HCT116 (cell line): Measurements from ENCODE around the gene LACTB. TPM values are rescaled to one million over a fixed set of nuclear protein-coding genes. Genes with fewer than 3 reads are reported as not detected.

Experiments
- ATAC-seq: fragments of 200-7000 bp; cut with Tn5 transposase; 2 replicates; pipeline ENCODE4 v1.9.1; 2020; ENCODE audit warnings: mild to moderate bottlenecking, moderate library complexity
- BruUV-seq: library from RNA; stranded (reverse); fragments of 400-500 nt; replicated peaks from 2 replicates; lab custom pipeline; 2021; lab: Mats Ljungman, UMichigan
- CTCF ChIA-PET: fragments of 300-600 bp; sonication (Branson Sonifier 250); formaldehyde crosslinking; loops from one replicate; lab custom pipeline; 2021; ENCODE audit warnings: antibody characterized with exemption; lab: Charles Lee
- POLR2A ChIA-PET: fragments of 300-600, 350-600 bp; sonication (Branson Sonifier 250); formaldehyde crosslinking; loops from one replicate; lab custom pipeline; 2021; ENCODE audit warnings: antibody characterized with exemption; lab: Charles Lee
- RAD21 ChIA-PET, 2 experiments: fragments of 300-600 bp; sonication (Branson Sonifier 250); formaldehyde crosslinking; loops; one replicate each; lab custom pipeline; 2023; ENCODE audit warnings: low total read pairs in 2 of 2; ENCODE audit not compliant: uncharacterized antibody in 2 of 2, unreplicated experiment in 2 of 2, low non-redundant PET in 1 of 2; lab: Charles Lee
- DNase-seq: peaks from one replicate; pipeline ENCODE4 v3.0.0-alpha.2; 2010; ENCODE audit warnings: low read depth, low spot score
- H2AFZ ChIP-seq: fragments of 200-600 bp; shearing (Covaris generic), sonication (generic); 2 replicates; pipeline ENCODE4 v1.6.1; 2017; ENCODE audit warnings: low read depth, mixed run types, mixed read lengths, antibody characterized with exemption, low read length; ENCODE audit not compliant: poor library complexity, severe bottlenecking
- H3K27ac ChIP-seq: 2 replicates; pipeline ENCODE4 v1.5.1; 2012; ENCODE audit warnings: low read depth, low read length
- H3K27me3 ChIP-seq: fragments of 200-600 bp; sonication (generic); 2 replicates; pipeline ENCODE4 v1.6.1; 2016; ENCODE audit warnings: mixed run types, low read length, mixed read lengths; ENCODE audit not compliant: insufficient read depth
- H3K36me3 ChIP-seq, 2 experiments: fragments of 200-500 bp in 1 of 2; fragments of 200-600 bp in 1 of 2; sonication (Bioruptor generic) in 1 of 2; sonication (generic) in 1 of 2; 2 replicates each; pipeline versions ENCODE4 v1.5.1 to v1.6.1; 2014 to 2016; ENCODE audit warnings: low read length in 2 of 2, inconsistent platforms in 1 of 2, mixed read lengths in 1 of 2, mixed run types in 1 of 2; ENCODE audit not compliant: insufficient read depth in 2 of 2, control insufficient read depth in 1 of 2
- H3K4me1 ChIP-seq, 2 experiments: fragments of 200-600 bp in 1 of 2; sonication (generic) in 1 of 2; 2 replicates each; pipeline versions ENCODE4 v1.5.1 to v1.6.1; 2012 to 2017; ENCODE audit warnings: low read length in 2 of 2, inconsistent platforms in 1 of 2, mild to moderate bottlenecking in 1 of 2, mixed read lengths in 1 of 2, mixed run types in 1 of 2, moderate library complexity in 1 of 2; ENCODE audit not compliant: insufficient read depth in 2 of 2, control insufficient read depth in 1 of 2
- H3K4me2 ChIP-seq: fragments of 200-600 bp; sonication (generic); 2 replicates; pipeline ENCODE4 v1.6.1; 2017; ENCODE audit warnings: mixed run types, low read length, mixed read lengths
- H3K4me3 ChIP-seq, 2 experiments: fragments of 200-600 bp in 1 of 2; sonication (generic) in 1 of 2; replicated peaks in 1 of 2; 2 replicates each; pipeline ENCODE4 v1.5.1; 2011 to 2016; ENCODE audit warnings: low read length in 2 of 2, control low read depth in 1 of 2, low read depth in 1 of 2, mild to moderate bottlenecking in 1 of 2, mixed read lengths in 1 of 2, mixed run types in 1 of 2
- H3K79me2 ChIP-seq: fragments of 200-600 bp; sonication (generic); 2 replicates; pipeline ENCODE4 v1.6.1; 2017; ENCODE audit warnings: mild to moderate bottlenecking, mixed run types, low read length, moderate library complexity, mixed read lengths; ENCODE audit not compliant: insufficient read depth
- H3K9ac ChIP-seq: fragments of 200-600 bp; sonication (generic); 2 replicates; pipeline ENCODE4 v1.6.1; 2016; ENCODE audit warnings: low read length, mixed read lengths
- H3K9me2 ChIP-seq: fragments of 200-600 bp; sonication (generic), shearing (Covaris generic); 2 replicates; pipeline ENCODE4 v1.6.1; 2017; ENCODE audit warnings: mixed run types, mild to moderate bottlenecking, moderate library complexity; ENCODE audit not compliant: insufficient read depth
- H3K9me3 ChIP-seq, 2 experiments: fragments of 200-500 bp in 1 of 2; fragments of 200-600 bp in 1 of 2; sonication (Bioruptor generic) in 1 of 2; sonication (generic) in 1 of 2; 2 replicates each; pipeline ENCODE4 v1.6.1; 2014 to 2017; ENCODE audit warnings: low read length in 2 of 2, mixed read lengths in 2 of 2, inconsistent platforms in 1 of 2, low read depth in 1 of 2, mild to moderate bottlenecking in 1 of 2, mixed run types in 1 of 2, moderate library complexity in 1 of 2; ENCODE audit not compliant: control insufficient read depth in 1 of 2, insufficient read depth in 1 of 2
- H4K20me1 ChIP-seq: fragments of 200-600 bp; sonication (generic), shearing (Covaris generic); 2 replicates; pipeline ENCODE4 v1.6.1; 2017; ENCODE audit warnings: mixed run types, mild to moderate bottlenecking, moderate library complexity; ENCODE audit not compliant: insufficient read depth
- CBX3 ChIP-seq: IDR thresholded peaks from 2 replicates; pipeline ENCODE4 v1.6.1; 2012; ENCODE audit warnings: low read depth
- CEBPB ChIP-seq: IDR thresholded peaks from 2 replicates; pipeline ENCODE4 v1.6.1; 2012; ENCODE audit warnings: low read depth
- EGR1 ChIP-seq: IDR thresholded peaks from 2 replicates; pipeline ENCODE4 v1.6.1; 2012; ENCODE audit warnings: low read depth
- ELF1 ChIP-seq: IDR thresholded peaks from 2 replicates; pipeline ENCODE4 v1.6.1; 2012; ENCODE audit warnings: low read depth, borderline replicate concordance
- POLR2AphosphoS5 ChIP-seq: IDR thresholded peaks from 2 replicates; pipeline ENCODE4 v1.6.1; 2011; ENCODE audit warnings: mild to moderate bottlenecking, low read depth, low read length, moderate library complexity
- SP1 ChIP-seq: IDR thresholded peaks from 2 replicates; pipeline ENCODE4 v1.6.1; 2012; ENCODE audit warnings: low read depth
- TCF7L2 ChIP-seq: IDR thresholded peaks from 2 replicates; pipeline ENCODE4 v1.7.0; 2011; ENCODE audit warnings: borderline replicate concordance, inconsistent platforms; ENCODE audit not compliant: insufficient read depth, insufficient read length; ENCODE audit errors: extremely low read depth
- YY1 ChIP-seq: IDR thresholded peaks from 2 replicates; pipeline ENCODE4 v1.6.1; 2011; ENCODE audit warnings: low read length, low read depth, moderate library complexity, mild to moderate bottlenecking; ENCODE audit not compliant: insufficient replicate concordance; ENCODE audit errors: extremely low read depth
- ZFX ChIP-seq: fragments of 450-650 bp; IDR thresholded peaks from 2 replicates; pipeline ENCODE4 v1.6.1; 2017
- intact Hi-C: fragments of 100-400 bp; cut with micrococcal nuclease; formaldehyde crosslinking; loops from 2 replicates; pipeline ENCODE4 v1.10.0; 2022
- total RNA-seq: library from RNA; stranded (reverse); gene quantifications from one replicate; pipeline ENCODE4 v1.2.1, GENCODE V29; 2021; ENCODE audit not compliant: unreplicated experiment
- TF ChIP-seq, protein P1 (sequence below): IDR thresholded peaks from 2 replicates; pipeline ENCODE4 v1.6.1; 2012; ENCODE audit warnings: low read depth
- TF ChIP-seq, protein P2 (sequence below): IDR thresholded peaks from 2 replicates; pipeline ENCODE4 v1.6.1; 2012

LACTB gene
- total RNA-seq, 1 experiment from 2014 or later, result 7.6 TPM

DNA sequence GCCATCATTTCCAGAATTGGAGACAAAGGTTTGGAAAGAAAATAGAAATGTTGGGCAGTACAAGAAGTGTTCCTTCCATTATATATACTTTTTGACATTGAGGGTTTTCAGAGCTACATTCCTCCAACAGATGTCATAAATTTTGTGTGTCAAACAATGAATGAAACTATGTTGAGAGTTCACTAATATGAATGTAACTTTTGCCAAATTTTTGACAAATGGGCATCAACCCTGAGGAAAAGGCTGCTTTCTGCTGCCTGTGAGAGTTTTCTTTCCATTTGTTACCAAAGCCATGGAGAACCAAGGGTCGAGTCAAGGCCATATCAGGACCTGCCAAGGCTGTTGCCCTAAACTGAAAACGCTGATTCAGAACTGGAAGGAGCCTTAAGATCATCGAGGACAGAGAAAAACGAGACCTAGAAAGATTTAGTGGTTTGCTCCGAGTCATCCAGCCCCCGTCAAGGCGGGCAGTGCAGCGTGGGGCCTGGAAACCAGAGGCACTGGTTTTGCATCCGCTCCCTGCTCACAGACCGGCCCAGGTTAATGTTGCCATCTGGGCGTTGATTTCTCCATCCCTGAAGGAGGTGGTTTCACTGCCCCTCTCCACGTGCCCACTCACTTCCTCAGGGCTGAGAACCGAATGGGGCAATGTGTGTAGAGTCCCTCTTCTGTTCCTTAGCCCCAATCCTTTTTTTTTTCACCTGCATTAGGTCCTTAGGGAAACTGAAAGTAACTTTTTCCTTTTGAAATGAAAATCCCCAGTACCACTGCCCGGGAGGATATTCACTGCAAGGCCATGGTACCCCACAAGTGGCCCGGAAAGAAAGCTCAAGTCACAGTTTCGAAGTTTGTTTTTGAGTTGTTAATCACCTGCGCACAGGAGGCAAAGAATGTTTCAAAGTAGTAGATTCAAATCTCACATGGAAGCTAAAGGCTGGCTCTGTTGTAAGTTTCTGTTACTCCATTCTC lies 46.4 kb upstream of the LACTB start (continued):
- TF ChIP-seq, protein P1, sequence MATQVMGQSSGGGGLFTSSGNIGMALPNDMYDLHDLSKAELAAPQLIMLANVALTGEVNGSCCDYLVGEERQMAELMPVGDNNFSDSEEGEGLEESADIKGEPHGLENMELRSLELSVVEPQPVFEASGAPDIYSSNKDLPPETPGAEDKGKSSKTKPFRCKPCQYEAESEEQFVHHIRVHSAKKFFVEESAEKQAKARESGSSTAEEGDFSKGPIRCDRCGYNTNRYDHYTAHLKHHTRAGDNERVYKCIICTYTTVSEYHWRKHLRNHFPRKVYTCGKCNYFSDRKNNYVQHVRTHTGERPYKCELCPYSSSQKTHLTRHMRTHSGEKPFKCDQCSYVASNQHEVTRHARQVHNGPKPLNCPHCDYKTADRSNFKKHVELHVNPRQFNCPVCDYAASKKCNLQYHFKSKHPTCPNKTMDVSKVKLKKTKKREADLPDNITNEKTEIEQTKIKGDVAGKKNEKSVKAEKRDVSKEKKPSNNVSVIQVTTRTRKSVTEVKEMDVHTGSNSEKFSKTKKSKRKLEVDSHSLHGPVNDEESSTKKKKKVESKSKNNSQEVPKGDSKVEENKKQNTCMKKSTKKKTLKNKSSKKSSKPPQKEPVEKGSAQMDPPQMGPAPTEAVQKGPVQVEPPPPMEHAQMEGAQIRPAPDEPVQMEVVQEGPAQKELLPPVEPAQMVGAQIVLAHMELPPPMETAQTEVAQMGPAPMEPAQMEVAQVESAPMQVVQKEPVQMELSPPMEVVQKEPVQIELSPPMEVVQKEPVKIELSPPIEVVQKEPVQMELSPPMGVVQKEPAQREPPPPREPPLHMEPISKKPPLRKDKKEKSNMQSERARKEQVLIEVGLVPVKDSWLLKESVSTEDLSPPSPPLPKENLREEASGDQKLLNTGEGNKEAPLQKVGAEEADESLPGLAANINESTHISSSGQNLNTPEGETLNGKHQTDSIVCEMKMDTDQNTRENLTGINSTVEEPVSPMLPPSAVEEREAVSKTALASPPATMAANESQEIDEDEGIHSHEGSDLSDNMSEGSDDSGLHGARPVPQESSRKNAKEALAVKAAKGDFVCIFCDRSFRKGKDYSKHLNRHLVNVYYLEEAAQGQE, result no peak
- TF ChIP-seq CBX3 (no peak), ELF1 (no peak), YY1 (no peak), EGR1 (no peak)
- TF ChIP-seq, protein P2, sequence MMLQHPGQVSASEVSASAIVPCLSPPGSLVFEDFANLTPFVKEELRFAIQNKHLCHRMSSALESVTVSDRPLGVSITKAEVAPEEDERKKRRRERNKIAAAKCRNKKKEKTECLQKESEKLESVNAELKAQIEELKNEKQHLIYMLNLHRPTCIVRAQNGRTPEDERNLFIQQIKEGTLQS, result no peak

- ATAC-seq, result no peak
- H3K79me2 ChIP-seq, result no peaks in the 10 kb centered on the region
- H2AFZ ChIP-seq, result no peak overlapping the region
- no peak overlapping the region for H3K4me2 ChIP-seq
- no peaks in the 10 kb centered on the region for H4K20me1 ChIP-seq
- H3K27me3 ChIP-seq, result no peaks in the 10 kb centered on the region
- no peaks in the 10 kb centered on the region for H3K9me2 ChIP-seq
- BruUV-seq, result no TSS peak
- ChIA-PET CTCF (no interaction called here), RAD21 (no interaction called here), POLR2A (no interaction called here)
- H3K9me3 ChIP-seq, result no peaks in the 10 kb centered on the region
- no peak overlapping the region for H3K9ac ChIP-seq
- H3K4me1 ChIP-seq, result peaks cover 7 to 16% of the 10 kb centered on the region in 2 experiments; a peak in 3 of 4 replicates
- no peak for DNase-seq
- H3K27ac ChIP-seq, result no peak overlapping the region
- TF ChIP-seq ELF1, result no peak
- no peak for TF ChIP-seq YY1
- TF ChIP-seq SP1, result no peak
- no peak for TF ChIP-seq POLR2AphosphoS5
- TF ChIP-seq ZFX, result no peak
- TF ChIP-seq CEBPB, result no peak
- no peak for TF ChIP-seq CBX3
- TF ChIP-seq TCF7L2, result no peak
- H3K4me3 ChIP-seq, result no peak overlapping the region
- no peaks in the 10 kb centered on the region for H3K36me3 ChIP-seq
- intact Hi-C loops, result no loop called here
Observed at GRCh38 chr15:63075984-63076713, 45.5 kb upstream of the LACTB start.
